Stimulated activated CD4-positive, alpha-beta T cell treated with anti-CD3 and anti-CD28 coated beads, Interleukin-1b, Interleukin-23, amount 100 ng/mL, for 24 hours (primary cell): ENCODE results near the gene PIK3CB.
"Not testable (repeated sequence)": the region's sequence is repeated elsewhere in the genome, so short reads cannot be mapped to it uniquely, and the experiment has no call there.

Source experiments
- DNase-seq, 4 experiments: peaks; one replicate each; pipeline ENCODE4 v3.0.0-alpha.2; 2020; ENCODE audit warnings: low read depth in 4 of 4, low spot score in 1 of 4

PIK3CB gene

DNA sequence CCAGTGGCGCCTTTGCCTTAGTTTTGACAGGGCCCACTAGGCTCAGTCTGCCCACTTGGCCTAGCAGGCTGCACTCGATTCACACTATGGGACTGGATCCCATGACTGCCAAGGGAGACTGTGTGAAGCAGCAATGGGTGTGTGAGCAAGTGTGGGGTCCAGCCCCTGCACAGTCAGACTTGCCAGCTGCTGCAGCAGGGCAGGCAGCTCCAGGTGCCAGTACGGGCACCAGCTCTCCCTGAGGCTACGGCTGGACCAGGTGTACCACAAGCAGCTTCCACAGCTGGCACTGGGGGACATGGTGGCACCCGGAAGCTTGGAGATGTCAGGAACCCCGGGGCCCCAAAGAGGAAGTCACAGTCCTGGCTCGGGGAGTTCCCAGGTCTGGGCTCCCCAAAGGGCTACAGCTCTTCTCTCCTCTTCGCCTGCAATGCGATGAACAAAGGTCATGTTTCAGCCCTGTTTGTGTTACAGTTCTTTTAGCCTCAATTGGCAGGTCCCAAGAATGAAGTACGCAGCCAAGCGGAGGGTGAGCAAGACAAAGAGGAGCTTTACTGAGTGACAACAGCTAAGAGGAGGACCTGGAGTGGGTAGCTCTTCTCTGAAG is 67.1 kb downstream of the PIK3CB start:
- DNase-seq: no peak

- DNase-seq: no peak
These were observed 73.7 kb downstream of the PIK3CB start for GRCh38 chr3:138761002-138761401.

GRCh38 chr3:138748190-138748589 is 86.5 kb downstream of the PIK3CB start:
- no peak for DNase-seq

DNA sequence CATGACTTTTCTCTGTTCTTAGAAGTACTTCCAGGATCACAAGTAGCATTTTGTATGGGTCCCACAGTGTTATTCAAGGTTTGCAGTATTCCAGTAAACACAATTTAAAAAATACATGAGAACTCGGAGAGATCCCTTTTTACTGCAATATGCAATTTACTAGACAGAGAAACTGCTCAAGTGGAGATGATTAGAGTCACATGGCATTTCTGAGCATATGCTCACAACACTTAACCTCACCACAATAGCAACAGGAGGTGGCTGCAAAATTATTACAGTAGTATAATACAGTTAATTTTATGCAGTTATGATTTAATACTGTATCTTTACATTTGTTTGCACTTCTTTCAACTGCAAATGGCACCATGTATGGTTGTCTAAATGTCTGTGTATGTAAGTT is 87.5 kb downstream of the PIK3CB start:
- no peak for DNase-seq

- no peak for DNase-seq
These were observed 94.7 kb downstream of the PIK3CB start for GRCh38 chr3:138740072-138740471.

GRCh38 chr3:138732456-138732855 is 102.3 kb downstream of the PIK3CB start:
- no peak for DNase-seq

DNA sequence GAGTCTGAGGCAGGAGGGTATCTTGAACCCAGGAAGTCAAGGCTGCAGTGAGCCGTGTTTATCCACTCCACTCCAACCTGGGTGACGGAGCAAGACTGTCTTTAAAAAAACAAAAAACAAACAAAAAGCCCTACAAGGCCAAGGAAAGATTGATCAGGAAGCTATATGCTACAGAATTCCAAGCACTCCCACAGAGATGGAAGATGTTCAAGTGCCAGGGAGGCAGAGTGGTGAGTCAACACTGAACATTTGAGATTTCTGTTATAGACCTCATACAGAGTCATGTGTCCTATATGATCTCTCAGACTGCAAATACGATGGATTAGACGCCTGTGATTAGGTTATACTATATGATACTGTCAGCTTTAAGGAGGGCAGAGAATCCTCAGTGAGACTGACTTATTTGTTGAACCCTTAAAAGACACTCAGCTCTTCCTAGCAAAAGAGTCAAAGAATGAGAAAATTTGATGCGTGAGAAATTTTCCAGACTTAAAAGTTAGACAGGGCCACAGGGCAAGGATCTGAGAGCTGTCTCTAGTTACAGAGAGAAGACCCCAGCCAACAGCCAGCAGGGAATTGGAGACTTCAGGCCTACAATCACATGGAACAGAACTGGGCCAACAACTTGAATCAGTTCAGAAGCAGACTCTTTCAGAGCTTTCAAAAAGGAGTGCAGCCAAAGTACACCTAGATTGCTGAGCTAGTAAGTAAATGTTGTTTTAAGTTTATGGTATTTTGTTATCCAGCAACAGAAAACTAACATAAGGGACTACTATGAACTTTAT is 107.6 kb downstream of the PIK3CB start:
- DNase-seq: no peak

DNA sequence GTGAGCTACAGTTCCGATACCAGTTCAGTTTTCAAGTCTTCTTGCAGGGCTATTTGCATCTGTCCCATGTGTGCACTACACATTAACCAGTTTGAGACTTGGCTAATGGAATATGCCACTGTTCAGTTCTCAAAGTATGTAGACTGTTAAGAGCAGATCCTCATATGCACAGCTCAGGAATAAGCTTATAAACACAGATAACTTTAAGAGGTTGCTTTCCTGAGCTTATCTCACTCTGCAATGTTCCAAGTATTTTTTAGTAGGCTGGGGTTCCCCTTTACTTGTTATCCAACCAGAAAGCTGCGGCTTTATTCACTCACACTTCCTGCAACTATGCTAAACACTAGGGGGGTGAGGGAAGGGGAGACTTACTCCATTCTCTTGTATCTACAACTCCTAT is 108.7 kb downstream of the PIK3CB start:
- not testable (repeated sequence) for DNase-seq

DNA sequence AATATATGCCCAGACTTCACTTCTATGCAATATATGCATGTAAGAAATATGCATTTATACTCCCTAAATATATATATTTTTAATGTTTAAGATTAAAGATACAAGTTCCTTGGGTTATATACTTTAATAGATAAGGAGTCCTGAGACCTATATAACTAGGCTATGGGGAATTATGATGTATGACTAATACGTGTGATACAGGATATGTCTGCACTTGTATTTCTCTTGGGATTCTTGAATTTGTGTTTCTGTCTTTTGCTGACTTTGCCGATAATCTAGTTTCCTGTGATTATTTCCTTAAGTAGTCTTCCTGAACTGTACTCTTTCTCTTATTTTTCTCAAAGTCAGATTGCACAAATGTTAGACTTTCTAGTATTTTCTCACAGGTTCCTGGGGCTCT is 109.6 kb downstream of the PIK3CB start:
- no peak for DNase-seq

GRCh38 chr3:138724443-138724842 is 110.3 kb downstream of the PIK3CB start:
- DNase-seq: no peak

DNA sequence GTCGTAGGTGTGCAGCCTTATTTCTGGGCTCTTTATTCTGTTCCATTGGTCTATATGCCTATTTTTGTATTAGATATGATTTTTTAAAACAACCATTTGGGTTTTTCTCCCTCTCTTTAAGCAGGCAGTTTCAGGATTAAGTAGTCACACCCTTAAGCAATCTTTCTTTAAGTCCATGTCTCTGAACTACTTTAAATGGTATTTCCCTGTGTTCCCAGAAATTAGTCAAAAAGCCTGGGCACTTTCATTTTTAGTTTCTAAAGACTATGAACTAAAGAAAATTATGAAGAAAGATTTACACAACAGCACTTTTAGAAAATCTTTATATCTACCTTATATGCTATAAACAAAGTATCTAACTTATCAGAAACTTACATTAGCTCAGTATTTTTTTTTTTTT is 115.9 kb downstream of the PIK3CB start:
- DNase-seq: no peak

DNA sequence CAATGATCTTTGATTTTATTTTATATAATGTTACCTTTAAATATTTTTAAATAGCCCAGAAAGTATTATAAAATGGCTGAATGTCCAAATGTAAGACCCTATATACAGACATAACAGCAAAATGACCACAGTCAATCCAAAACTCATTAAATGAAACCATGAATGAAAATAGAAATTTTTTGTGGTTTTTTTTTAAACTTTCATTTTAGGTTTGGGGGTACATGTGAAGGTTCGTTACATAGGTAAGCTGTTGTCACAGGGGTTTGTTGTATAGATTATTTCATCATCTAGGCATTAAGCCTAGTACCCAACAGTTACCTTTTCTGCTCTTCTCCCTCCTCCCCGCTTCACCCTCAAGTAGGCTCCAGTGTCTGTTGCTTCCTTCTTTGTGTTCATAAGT is 117.4 kb downstream of the PIK3CB start:
- no peak for DNase-seq

- no peak for DNase-seq
These were observed 122.6 kb downstream of the PIK3CB start for GRCh38 chr3:138712086-138712485.

- no peak for DNase-seq
These were observed 129.1 kb downstream of the PIK3CB start for GRCh38 chr3:138705675-138706074.

- DNase-seq: no peak
These were observed 137.9 kb downstream of the PIK3CB start for GRCh38 chr3:138696666-138697370.

DNA sequence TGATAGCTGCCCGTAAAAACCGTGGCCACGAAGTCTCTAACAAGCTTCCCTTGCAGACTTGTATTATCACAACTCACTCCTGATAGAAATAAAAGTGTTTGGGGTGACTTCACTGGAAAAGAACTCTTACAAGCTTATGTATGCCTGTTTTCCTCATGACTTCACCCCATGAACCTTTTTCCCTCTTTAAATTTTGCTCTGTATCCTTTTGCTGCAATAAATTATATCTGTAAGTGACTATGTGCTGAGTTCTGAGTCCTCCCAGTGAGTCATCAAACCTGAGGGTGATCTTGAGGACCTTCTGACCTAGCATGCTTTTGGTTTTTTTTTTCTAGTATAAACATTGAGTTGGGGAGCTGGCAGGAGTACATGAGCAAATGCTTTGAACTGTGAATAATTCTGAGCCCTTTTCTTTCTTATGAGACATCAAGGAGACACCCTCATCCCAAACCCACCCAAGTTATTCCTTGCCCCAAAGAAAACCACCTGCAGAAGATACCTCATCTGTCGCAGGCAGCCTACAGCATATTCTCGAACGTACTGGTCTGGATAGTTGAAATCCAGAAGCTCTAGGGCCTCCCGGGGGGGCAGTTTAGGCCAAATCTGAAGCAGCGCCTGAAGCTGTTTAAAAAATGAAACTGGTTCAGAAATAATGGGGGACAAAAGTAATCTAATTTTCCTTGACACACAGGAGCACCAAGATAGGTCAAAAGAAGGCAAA is 140.3 kb downstream of the PIK3CB start:
- no peak for DNase-seq

GRCh38 chr3:138692152-138692551 is 142.6 kb downstream of the PIK3CB start:
- DNase-seq: no peak

DNA sequence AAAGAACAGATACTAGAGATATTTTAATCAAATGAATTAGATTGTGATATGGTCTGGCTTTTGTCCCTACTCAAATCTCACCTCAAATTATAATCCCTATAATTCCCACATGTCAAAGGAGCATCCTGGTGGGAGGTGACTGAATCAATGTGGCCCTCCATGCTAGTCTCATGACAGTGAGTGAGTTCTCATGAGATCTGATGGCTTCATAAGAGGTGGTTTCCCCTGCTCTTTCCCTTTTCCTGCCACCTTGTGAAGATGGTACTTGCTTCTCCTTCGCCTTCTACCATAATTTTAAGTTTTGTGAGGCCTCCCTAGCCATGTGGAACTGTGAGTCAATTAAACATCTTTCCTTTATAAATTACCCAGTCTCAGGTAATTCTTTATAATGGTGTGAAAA is 143.4 kb downstream of the PIK3CB start:
- DNase-seq: no peak

GRCh38 chr3:138690036-138690435 is 144.7 kb downstream of the PIK3CB start:
- no peak for DNase-seq

GRCh38 chr3:138688871-138689299 is 145.8 kb downstream of the PIK3CB start:
- DNase-seq: no peak

DNA sequence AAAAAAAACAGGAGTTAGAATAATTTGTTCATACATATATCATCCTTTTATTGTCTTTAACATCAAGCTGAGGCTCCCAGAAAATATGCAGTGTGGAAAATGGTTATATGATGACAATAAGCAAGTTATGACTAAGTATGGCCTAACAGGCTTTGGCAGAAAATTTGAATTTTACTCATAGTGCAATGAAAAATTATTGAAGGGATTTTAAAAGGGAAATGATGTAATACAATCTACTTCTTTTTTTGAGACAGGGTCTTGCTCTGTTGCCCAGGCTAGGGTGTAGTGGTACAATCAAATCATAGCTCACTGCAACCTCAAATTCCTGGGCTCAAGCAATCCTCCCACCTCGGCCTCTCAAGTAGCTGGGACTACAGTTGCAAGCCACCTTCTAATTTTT is 147.5 kb downstream of the PIK3CB start:
- no peak for DNase-seq
